HepG2 (cell line): ENCODE measurements around the gene HELZ. TPM values are rescaled to one million over a fixed set of nuclear protein-coding genes. Genes with fewer than 3 reads are reported as not detected.

Experiments used
- ATAC-seq: fragments of 200-7000 bp; cut with Tn5 transposase; 3 replicates; pipeline ENCODE4 v1.9.1; 2020; ENCODE audit warnings: mild to moderate bottlenecking, moderate library complexity
- BruUV-seq: library from RNA; stranded (reverse); fragments of 400-500 nt; replicated peaks from 2 replicates; lab custom pipeline; 2021; lab: Mats Ljungman, UMichigan
- CTCF ChIA-PET: fragments of 300-600 bp; formaldehyde crosslinking; extraction: SDS; loops from one replicate; lab custom pipeline; 2021; ENCODE audit warnings: low total read pairs, inconsistent platforms, low intra/inter-chr PET ratio; lab: Yijun Ruan, JAX
- POLR2A ChIA-PET: fragments of 350-600 bp; sonication (Branson Sonifier 250); formaldehyde crosslinking; loops from one replicate; lab custom pipeline; 2020; ENCODE audit warnings: antibody characterized with exemption, inconsistent platforms; lab: Yijun Ruan, JAX
- DNase-seq: peaks from one replicate; pipeline ENCODE4 v3.0.0-alpha.2; 2015; ENCODE audit warnings: low spot score
- FAIRE-seq: peaks from 3 replicates; lab custom pipeline; 2011; peaks lifted over from hg19 to GRCh38; lab: Jason Lieb, UNC
- H2AFZ ChIP-seq: one replicate; pipeline ENCODE4 v1.6.1; 2011; ENCODE audit warnings: low read length, inconsistent platforms
- H3K27ac ChIP-seq: fragments of 300-600 bp; 3 replicates; pipeline ENCODE4 v1.8.0; 2011; ENCODE audit warnings: mixed run types, mild to moderate bottlenecking, mixed read lengths, low read length, inconsistent platforms; ENCODE audit not compliant: insufficient read depth; ENCODE audit errors: extremely low read length
- H3K27me3 ChIP-seq, 2 experiments: fragments of 200-600 bp in 1 of 2; 2 replicates in 1 of 2; 3 replicates in 1 of 2; pipeline versions ENCODE4 v1.6.0 to v1.8.0; 2011; ENCODE audit warnings: low read length in 2 of 2, mild to moderate bottlenecking in 2 of 2, moderate library complexity in 2 of 2, inconsistent platforms in 1 of 2; ENCODE audit not compliant: insufficient read depth in 2 of 2, control insufficient read depth in 1 of 2
- H3K36me3 ChIP-seq, 2 experiments: fragments of 200-600 bp in 1 of 2; replicated peaks in 1 of 2; 2 replicates in 1 of 2; 3 replicates in 1 of 2; pipeline versions ENCODE4 v1.5.1 to v1.8.0; 2011; ENCODE audit warnings: low read length in 2 of 2, inconsistent platforms in 1 of 2; ENCODE audit not compliant: insufficient read depth in 2 of 2, control insufficient read depth in 1 of 2
- H3K4me1 ChIP-seq: 2 replicates; pipeline ENCODE4 v1.5.1; 2012; ENCODE audit warnings: low read length, inconsistent platforms; ENCODE audit not compliant: insufficient read depth
- H3K4me2 ChIP-seq: 2 replicates; pipeline ENCODE4 v1.6.0; 2011; ENCODE audit warnings: low read depth, low read length, inconsistent platforms
- H3K4me3 ChIP-seq, 3 experiments: fragments of 200-600 bp in 1 of 3; sonication (generic), shearing (Covaris generic) in 1 of 3; replicated peaks in 1 of 3; 2 replicates each; pipeline ENCODE4 v1.5.1; 2011 to 2016; ENCODE audit warnings: low read length in 3 of 3, inconsistent platforms in 2 of 3, low read depth in 2 of 3, mild to moderate bottlenecking in 2 of 3, control low read depth in 1 of 3, mixed read lengths in 1 of 3; ENCODE audit not compliant: insufficient read depth in 1 of 3
- H3K79me2 ChIP-seq: one replicate; pipeline ENCODE4 v1.6.1; 2011; ENCODE audit warnings: low read length, inconsistent platforms; ENCODE audit not compliant: insufficient read depth
- H3K9ac ChIP-seq: 2 replicates; pipeline ENCODE4 v1.6.0; 2011; ENCODE audit warnings: mild to moderate bottlenecking, low read depth, low read length, inconsistent platforms; ENCODE audit not compliant: insufficient read depth
- H3K9me3 ChIP-seq: 2 replicates; pipeline ENCODE4 v1.5.1; 2012; ENCODE audit warnings: mild to moderate bottlenecking, low read length
- H4K20me1 ChIP-seq: 2 replicates; pipeline ENCODE4 v1.6.0; 2011; ENCODE audit warnings: inconsistent platforms, mild to moderate bottlenecking, low read length, moderate library complexity; ENCODE audit not compliant: insufficient read depth
- RXRB ChIP-seq: IDR thresholded peaks from 2 replicates; pipeline ENCODE4 v1.6.1; 2016; ENCODE audit warnings: borderline replicate concordance, missing genetic modification reagents, missing compliant biosample characterization
- TAF1 ChIP-seq: sonication (generic); formaldehyde crosslinking; IDR thresholded peaks from 2 replicates; pipeline ENCODE4 v1.4.0; 2020; ENCODE audit warnings: missing genetic modification reagents
- TARDBP ChIP-seq: sonication (generic); formaldehyde crosslinking; IDR thresholded peaks from 2 replicates; pipeline ENCODE4 v1.8.0; 2022; ENCODE audit warnings: mild to moderate bottlenecking, missing genetic modification reagents
- U2AF1 ChIP-seq: fragments of 200-400 bp; formaldehyde crosslinking; optimal IDR thresholded peaks from 2 replicates; pipeline ENCODE3; 2017; ENCODE audit warnings: mild to moderate bottlenecking, low read depth, low read length
- ZBTB42 ChIP-seq: sonication (generic); formaldehyde crosslinking; IDR thresholded peaks from 2 replicates; pipeline ENCODE4 v1.5.0; 2020; ENCODE audit warnings: mild to moderate bottlenecking, missing genetic modification reagents
- ZNF232 ChIP-seq: sonication (generic); formaldehyde crosslinking; IDR thresholded peaks from 2 replicates; pipeline ENCODE4 v1.4.0; 2020; ENCODE audit warnings: missing genetic modification reagents, borderline replicate concordance
- ZNF557 ChIP-seq: sonication (generic); formaldehyde crosslinking; IDR thresholded peaks from 2 replicates; pipeline ENCODE4 v1.4.0; 2020; ENCODE audit warnings: missing genetic modification reagents
- ZNF644 ChIP-seq: IDR thresholded peaks from 2 replicates; pipeline ENCODE4 v1.6.1; 2016; ENCODE audit warnings: low read depth
- WGBS: methylation state at CpG from one replicate; pipeline ENCODE4 v1.1.6; 2017; ENCODE audit warnings: low lambda C conversion rate; 5-methylcytosine and 5-hydroxymethylcytosine counted together
- in situ Hi-C: cut with HindIII; loops from 2 replicates; pipeline ENCODE4 v1.10.0; 2017; ENCODE audit warnings: low pct_unique_long_range_greater_than_20kb; ENCODE audit not compliant: extremely low pct_ligation_motif_present
- intact Hi-C: fragments of 100-400 bp; cut with micrococcal nuclease; formaldehyde crosslinking; loops from one replicate; pipeline ENCODE4 v1.10.0; 2022; ENCODE audit not compliant: unreplicated experiment
- polyA plus RNA-seq, 8 experiments: library from polyadenylated mRNA; depleted of rRNA in 3 of 8; stranded (reverse) in 7 of 8; unstranded in 1 of 8; fragments of >200 nt; fragmentation: Illumina TruSeq in 4 of 8; extraction: Trizol in 4 of 8; gene quantifications; 2 replicates each; pipeline versions ENCODE4 v1.2.1 to v1.2.3, GENCODE V29; 2011 to 2016; ENCODE audit warnings: low read depth in 4 of 8, missing spikeins in 1 of 8, mixed read lengths in 1 of 8; ENCODE audit not compliant: insufficient read depth in 1 of 8
- total RNA-seq, 5 experiments: library from RNA; depleted of rRNA; stranded (reverse); fragments of >200 nt; fragmentation: Illumina TruSeq; extraction: Trizol; gene quantifications; 2 replicates each; pipeline ENCODE4 v1.2.3, GENCODE V29; 2016; ENCODE audit warnings: low read depth in 1 of 5
- TF ChIP-seq, protein P1 (sequence below): sonication (generic); formaldehyde crosslinking; IDR thresholded peaks from 2 replicates; pipeline ENCODE4 v1.4.0; 2020; ENCODE audit warnings: missing genetic modification reagents
- TF ChIP-seq, protein P2 (sequence below): sonication (generic); formaldehyde crosslinking; IDR thresholded peaks from 2 replicates; pipeline ENCODE4 v1.8.0; 2022; ENCODE audit warnings: missing genetic modification reagents, mild to moderate bottlenecking, moderate library complexity, borderline replicate concordance
- TF ChIP-seq, protein P3 (sequence below): sonication (generic); formaldehyde crosslinking; IDR thresholded peaks from 2 replicates; pipeline ENCODE4 v1.8.1; 2023; ENCODE audit warnings: missing genetic modification reagents, inconsistent platforms, borderline replicate concordance
- TF ChIP-seq, protein P4 (sequence below): IDR thresholded peaks from 2 replicates; pipeline ENCODE4 v1.6.1; 2016; ENCODE audit warnings: missing biosample characterization, missing genetic modification reagents, low read depth
- TF ChIP-seq, protein P5 (sequence below): sonication (generic); formaldehyde crosslinking; IDR thresholded peaks from 2 replicates; pipeline ENCODE4 v1.4.0; 2020; ENCODE audit warnings: missing genetic modification reagents
- TF ChIP-seq, protein P6 (sequence below): sonication (generic); formaldehyde crosslinking; IDR thresholded peaks from 2 replicates; pipeline ENCODE4 v1.5.0; 2020; ENCODE audit warnings: missing genetic modification reagents

HELZ gene
- total and polyA plus RNA-seq, 2 of the 13 experiments (the other 11 are each of a cell fraction or from before 2014, with no cell fraction given): 35.3 to 52.4 TPM

DNA sequence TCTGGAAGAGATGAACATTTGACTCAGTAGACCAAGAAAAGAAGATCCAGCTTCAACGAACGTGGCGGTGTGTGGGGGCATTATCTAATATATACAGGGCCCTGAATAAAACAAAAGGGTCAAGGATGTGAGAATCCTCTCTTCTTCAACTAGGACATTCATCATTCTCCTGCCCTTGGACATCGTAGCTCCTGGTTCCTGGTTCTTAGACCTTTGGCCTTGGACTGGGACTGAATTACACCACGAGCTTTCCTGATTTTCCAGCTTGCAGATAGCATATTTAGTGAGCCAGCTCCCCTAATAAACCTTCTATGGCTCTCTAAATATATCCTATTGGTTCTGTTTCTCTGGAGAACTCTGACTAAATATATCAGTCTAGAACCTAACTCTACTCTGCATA, 29.5 kb upstream of the HELZ start:
- Histone ChIP-seq H3K79me2 (no peaks in the 10 kb centered on the region), H3K36me3 (no peaks in the 10 kb centered on the region), H3K4me3 (no peak overlapping the region), H3K4me2 (no peak overlapping the region), H3K9ac (no peak overlapping the region), H3K9me3 (no peaks in the 10 kb centered on the region), H3K27ac (no peak overlapping the region), H4K20me1 (no peaks in the 10 kb centered on the region), H3K4me1 (peaks cover 22% of the 10 kb centered on the region), H2AFZ (no peak overlapping the region), H3K27me3 (no peaks in the 10 kb centered on the region)
- no peak for FAIRE-seq
- no peak for ATAC-seq
- ChIA-PET POLR2A (no interaction called here), CTCF (no interaction called here)
- in situ Hi-C loops: no loop called here
- intact Hi-C loops: loop anchor here (10.0 kb wide), 1 partner anchor 60 kb away; no protein-coding TSS in a partner anchor
- no peak for DNase-seq
- no TSS peak for BruUV-seq
- 34% methylated on average over 5 of the region's 5 CpGs for WGBS
- TF ChIP-seq TAF1 (CRISPR knock-in tag) (no peak), TARDBP (CRISPR knock-in tag) (no peak), RXRB (CRISPR knock-in tag) (no peak), U2AF1 (no peak), ZNF232 (CRISPR knock-in tag) (no peak), ZNF644 (no peak), ZBTB42 (no peak), ZNF557 (CRISPR knock-in tag) (no peak)
- TF ChIP-seq, protein P1, sequence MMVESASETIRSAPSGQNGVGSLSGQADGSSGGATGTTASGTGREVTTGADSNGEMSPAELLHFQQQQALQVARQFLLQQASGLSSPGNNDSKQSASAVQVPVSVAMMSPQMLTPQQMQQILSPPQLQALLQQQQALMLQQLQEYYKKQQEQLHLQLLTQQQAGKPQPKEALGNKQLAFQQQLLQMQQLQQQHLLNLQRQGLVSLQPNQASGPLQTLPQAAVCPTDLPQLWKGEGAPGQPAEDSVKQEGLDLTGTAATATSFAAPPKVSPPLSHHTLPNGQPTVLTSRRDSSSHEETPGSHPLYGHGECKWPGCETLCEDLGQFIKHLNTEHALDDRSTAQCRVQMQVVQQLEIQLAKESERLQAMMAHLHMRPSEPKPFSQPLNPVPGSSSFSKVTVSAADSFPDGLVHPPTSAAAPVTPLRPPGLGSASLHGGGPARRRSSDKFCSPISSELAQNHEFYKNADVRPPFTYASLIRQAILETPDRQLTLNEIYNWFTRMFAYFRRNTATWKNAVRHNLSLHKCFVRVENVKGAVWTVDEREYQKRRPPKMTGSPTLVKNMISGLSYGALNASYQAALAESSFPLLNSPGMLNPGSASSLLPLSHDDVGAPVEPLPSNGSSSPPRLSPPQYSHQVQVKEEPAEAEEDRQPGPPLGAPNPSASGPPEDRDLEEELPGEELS (CRISPR knock-in tag): no peak
- TF ChIP-seq, protein P2, sequence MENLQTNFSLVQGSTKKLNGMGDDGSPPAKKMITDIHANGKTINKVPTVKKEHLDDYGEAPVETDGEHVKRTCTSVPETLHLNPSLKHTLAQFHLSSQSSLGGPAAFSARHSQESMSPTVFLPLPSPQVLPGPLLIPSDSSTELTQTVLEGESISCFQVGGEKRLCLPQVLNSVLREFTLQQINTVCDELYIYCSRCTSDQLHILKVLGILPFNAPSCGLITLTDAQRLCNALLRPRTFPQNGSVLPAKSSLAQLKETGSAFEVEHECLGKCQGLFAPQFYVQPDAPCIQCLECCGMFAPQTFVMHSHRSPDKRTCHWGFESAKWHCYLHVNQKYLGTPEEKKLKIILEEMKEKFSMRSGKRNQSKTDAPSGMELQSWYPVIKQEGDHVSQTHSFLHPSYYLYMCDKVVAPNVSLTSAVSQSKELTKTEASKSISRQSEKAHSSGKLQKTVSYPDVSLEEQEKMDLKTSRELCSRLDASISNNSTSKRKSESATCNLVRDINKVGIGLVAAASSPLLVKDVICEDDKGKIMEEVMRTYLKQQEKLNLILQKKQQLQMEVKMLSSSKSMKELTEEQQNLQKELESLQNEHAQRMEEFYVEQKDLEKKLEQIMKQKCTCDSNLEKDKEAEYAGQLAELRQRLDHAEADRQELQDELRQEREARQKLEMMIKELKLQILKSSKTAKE (CRISPR knock-in tag): no peak
- TF ChIP-seq, protein P3, sequence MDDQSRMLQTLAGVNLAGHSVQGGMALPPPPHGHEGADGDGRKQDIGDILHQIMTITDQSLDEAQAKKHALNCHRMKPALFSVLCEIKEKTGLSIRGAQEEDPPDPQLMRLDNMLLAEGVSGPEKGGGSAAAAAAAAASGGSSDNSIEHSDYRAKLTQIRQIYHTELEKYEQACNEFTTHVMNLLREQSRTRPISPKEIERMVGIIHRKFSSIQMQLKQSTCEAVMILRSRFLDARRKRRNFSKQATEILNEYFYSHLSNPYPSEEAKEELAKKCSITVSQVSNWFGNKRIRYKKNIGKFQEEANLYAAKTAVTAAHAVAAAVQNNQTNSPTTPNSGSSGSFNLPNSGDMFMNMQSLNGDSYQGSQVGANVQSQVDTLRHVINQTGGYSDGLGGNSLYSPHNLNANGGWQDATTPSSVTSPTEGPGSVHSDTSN (CRISPR knock-in tag): no peak
- TF ChIP-seq, protein P4, sequence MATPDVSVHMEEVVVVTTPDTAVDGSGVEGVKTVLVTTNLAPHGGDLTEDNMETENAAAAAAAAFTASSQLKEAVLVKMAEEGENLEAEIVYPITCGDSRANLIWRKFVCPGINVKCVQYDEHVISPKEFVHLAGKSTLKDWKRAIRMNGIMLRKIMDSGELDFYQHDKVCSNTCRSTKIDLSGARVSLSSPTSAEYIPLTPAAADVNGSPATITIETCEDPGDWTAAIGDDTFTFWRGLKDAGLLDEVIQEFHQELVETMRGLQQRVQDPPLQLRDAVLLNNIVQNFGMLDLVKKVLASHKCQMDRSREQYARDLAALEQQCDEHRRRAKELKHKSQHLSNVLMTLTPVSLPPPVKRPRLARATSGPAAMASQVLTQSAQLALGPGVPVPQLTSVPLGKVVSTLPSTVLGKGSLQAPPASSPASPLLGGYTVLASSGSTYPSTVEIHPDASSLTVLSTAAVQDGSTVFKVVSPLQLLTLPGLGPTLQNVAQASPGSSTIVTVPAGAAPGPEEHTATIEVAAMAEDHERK: no peak
- TF ChIP-seq, protein P5, sequence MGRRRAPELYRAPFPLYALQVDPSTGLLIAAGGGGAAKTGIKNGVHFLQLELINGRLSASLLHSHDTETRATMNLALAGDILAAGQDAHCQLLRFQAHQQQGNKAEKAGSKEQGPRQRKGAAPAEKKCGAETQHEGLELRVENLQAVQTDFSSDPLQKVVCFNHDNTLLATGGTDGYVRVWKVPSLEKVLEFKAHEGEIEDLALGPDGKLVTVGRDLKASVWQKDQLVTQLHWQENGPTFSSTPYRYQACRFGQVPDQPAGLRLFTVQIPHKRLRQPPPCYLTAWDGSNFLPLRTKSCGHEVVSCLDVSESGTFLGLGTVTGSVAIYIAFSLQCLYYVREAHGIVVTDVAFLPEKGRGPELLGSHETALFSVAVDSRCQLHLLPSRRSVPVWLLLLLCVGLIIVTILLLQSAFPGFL (CRISPR knock-in tag): no peak
- TF ChIP-seq, protein P6, sequence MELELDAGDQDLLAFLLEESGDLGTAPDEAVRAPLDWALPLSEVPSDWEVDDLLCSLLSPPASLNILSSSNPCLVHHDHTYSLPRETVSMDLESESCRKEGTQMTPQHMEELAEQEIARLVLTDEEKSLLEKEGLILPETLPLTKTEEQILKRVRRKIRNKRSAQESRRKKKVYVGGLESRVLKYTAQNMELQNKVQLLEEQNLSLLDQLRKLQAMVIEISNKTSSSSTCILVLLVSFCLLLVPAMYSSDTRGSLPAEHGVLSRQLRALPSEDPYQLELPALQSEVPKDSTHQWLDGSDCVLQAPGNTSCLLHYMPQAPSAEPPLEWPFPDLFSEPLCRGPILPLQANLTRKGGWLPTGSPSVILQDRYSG: no peak
